ENCODE measurements around the gene CORO1C. TPM values are rescaled to one million over a fixed set of nuclear protein-coding genes. Genes with fewer than 3 reads are reported as not detected.

Gene CORO1C
- total RNA-seq, 1 donor from 2014 or later = 164 TPM

DNA sequence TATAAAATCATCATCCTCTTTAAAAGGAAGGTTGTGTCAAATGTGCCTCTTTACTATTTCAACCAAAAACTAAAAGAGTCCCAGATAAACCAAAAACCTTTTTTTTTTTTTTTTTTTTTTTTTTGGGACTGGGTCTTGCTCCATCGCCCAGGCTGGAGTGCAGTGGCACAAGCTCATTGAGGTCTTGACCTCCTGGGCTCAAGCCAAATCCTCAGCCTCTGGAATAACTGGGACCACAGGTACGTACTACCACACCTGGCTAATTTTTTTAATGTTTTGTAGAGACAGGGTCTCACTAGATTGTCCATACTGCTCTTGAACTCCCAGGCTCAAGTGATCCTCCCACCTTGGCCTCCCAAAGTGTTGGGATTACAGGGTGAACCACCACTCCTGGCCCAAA is 81.2 kb downstream of the CORO1C start:
- Histone ChIP-seq H3K27me3 (ENCODE audit: control insufficient read depth, insufficient read depth, low read length) (no peaks in the 10 kb centered on the region), H3K36me3 (ENCODE audit: control insufficient read depth, insufficient read depth, low read length) (peaks cover 3% of the 10 kb centered on the region), H3K4me3 (ENCODE audit: low read depth, low read length) (no peak overlapping the region)
- TF ChIP-seq CTCF (IDR thresholded peaks at IDR 0.05; ENCODE audit: insufficient read depth, low read length, poor library complexity, severe bottlenecking) = no peak
- DNase-seq (ENCODE audit: low read depth) = no peak

GRCh38 chr12:108649669-108650068 is 81.6 kb downstream of the CORO1C start:
- no peak for TF ChIP-seq CTCF (IDR thresholded peaks at IDR 0.05; ENCODE audit: insufficient read depth, low read length, poor library complexity, severe bottlenecking)
- DNase-seq (ENCODE audit: low read depth) = peak; percentile 65
- Histone ChIP-seq H3K36me3 (ENCODE audit: control insufficient read depth, insufficient read depth, low read length) (peaks cover 3% of the 10 kb centered on the region), H3K4me3 (ENCODE audit: low read depth, low read length) (no peak overlapping the region), H3K27me3 (ENCODE audit: control insufficient read depth, insufficient read depth, low read length) (no peaks in the 10 kb centered on the region)

- peaks cover 3% of the 10 kb centered on the region for H3K36me3 ChIP-seq (ENCODE audit: control insufficient read depth, insufficient read depth, low read length)
These were observed 82.2 kb downstream of the CORO1C start for GRCh38 chr12:108649126-108649525.

DNA sequence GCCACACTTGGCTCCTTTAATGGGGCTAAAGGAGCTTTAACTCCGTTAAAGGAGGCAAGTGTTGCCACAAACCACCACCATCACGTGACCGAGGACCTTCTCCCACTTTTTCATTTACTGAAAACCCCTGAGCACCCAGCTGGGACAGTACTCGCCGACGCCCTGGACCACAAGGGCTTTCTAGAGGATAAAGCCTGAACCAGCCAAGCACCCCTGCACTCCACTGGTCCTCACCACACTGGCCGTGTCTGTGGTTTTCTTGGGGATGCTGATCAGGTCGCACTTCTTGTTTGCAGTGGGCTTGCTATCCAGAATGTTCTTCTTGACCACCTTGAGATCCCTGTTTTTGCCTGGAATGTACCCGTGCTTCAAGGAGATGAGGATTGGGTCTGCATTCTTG is 82.9 kb downstream of the CORO1C start:
- H3K36me3 ChIP-seq (ENCODE audit: control insufficient read depth, insufficient read depth, low read length) = peaks cover 3% of the 10 kb centered on the region
- H3K27me3 ChIP-seq (ENCODE audit: control insufficient read depth, insufficient read depth, low read length) = no peaks in the 10 kb centered on the region
- no peak for DNase-seq (ENCODE audit: low read depth)
- TF ChIP-seq CTCF (IDR thresholded peaks at IDR 0.05; ENCODE audit: insufficient read depth, low read length, poor library complexity, severe bottlenecking) = no peak
- H3K4me3 ChIP-seq (ENCODE audit: low read depth, low read length) = no peak overlapping the region

More at GRCh38 chr12:108649126-108649525, 82.2 kb downstream of the CORO1C start:
- no peak for DNase-seq (ENCODE audit: low read depth)
- Histone ChIP-seq H3K27me3 (ENCODE audit: control insufficient read depth, insufficient read depth, low read length) (no peaks in the 10 kb centered on the region), H3K4me3 (ENCODE audit: low read depth, low read length) (no peak overlapping the region)
- TF ChIP-seq CTCF (IDR thresholded peaks at IDR 0.05; ENCODE audit: insufficient read depth, low read length, poor library complexity, severe bottlenecking) = no peak

DNA sequence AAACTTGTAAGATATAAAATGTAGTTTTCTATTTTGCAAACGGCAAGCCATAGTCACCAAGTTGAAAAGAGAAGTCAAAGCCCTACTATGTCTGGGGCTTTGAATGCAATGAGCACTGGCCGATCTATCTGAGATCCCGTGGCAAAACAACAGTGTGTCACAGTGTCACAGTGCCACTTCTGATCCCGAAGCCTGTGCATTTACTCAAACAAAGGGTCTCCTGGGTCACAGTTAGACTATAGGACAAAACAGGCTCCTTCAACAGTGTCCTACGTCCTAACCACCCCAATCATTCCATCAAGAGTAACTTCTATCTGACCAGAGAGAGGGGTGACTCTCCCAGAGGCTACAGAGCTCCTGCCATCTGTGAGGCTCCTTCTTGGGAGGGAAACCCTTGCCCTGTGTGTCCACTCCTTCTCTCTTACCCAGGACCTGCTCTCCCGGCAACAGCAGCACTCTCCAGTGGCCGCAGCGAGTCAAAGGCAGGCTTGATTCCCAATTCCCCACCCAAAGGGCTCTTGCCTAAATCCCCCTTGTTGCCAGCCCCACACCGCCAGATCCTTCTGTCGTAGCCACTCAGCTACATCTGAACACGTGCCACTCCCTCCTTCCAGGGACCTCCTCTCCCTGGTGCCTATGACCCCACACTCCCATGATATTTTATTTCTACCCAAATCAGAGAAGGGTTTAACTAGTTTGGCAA is 83.6 kb downstream of the CORO1C start:
- H3K4me3 ChIP-seq (ENCODE audit: low read depth, low read length) = no peak overlapping the region
- no peak for TF ChIP-seq CTCF (IDR thresholded peaks at IDR 0.05; ENCODE audit: insufficient read depth, low read length, poor library complexity, severe bottlenecking)
- peaks cover 3% of the 10 kb centered on the region for H3K36me3 ChIP-seq (ENCODE audit: control insufficient read depth, insufficient read depth, low read length)
- DNase-seq (ENCODE audit: low read depth) = no peak
- no peaks in the 10 kb centered on the region for H3K27me3 ChIP-seq (ENCODE audit: control insufficient read depth, insufficient read depth, low read length)

Measured in kidney epithelial cell (primary cell).